Activated T-cell treated with anti-CD3 and anti-CD28 coated beads for 4 hours (primary cell): ENCODE data around the gene TJP1.

Source experiments
- DNase-seq: peaks from one replicate; pipeline ENCODE4 v3.0.0-alpha.2; 2020

TJP1 gene

GRCh38 chr15:29822100-29822683 lies at the start of gene TJP1:
TSS of gene TJP1 (minus strand) at chr15:29822468. CDS start at chr15:29822028, 440 bp downstream.
- DNase-seq: no peak

- DNase-seq: no peak
Observed at GRCh38 chr15:29871401-29871800, 49.1 kb upstream of the TJP1 start.

GRCh38 chr15:29870495-29871151 lies 48.4 kb upstream of the TJP1 start:
- DNase-seq: no peak

- no peak for DNase-seq
Observed at GRCh38 chr15:29867241-29868000, 45.2 kb upstream of the TJP1 start.

- no peak for DNase-seq
Observed at GRCh38 chr15:29866337-29866736, 44.1 kb upstream of the TJP1 start.

- DNase-seq: no peak
Observed at GRCh38 chr15:29864501-29864900, 42.2 kb upstream of the TJP1 start.

GRCh38 chr15:29863438-29863837 lies 41.2 kb upstream of the TJP1 start:
- no peak for DNase-seq

- DNase-seq: no peak
Observed at GRCh38 chr15:29862271-29862670, 40.0 kb upstream of the TJP1 start.

- no peak for DNase-seq
Observed at GRCh38 chr15:29860872-29861271, 38.6 kb upstream of the TJP1 start.

- no peak for DNase-seq
Observed at GRCh38 chr15:29859973-29860715, 37.9 kb upstream of the TJP1 start.

- no peak for DNase-seq
Observed at GRCh38 chr15:29859293-29859692, 37.0 kb upstream of the TJP1 start.

- no peak for DNase-seq
Observed at GRCh38 chr15:29857221-29857789, 35.0 kb upstream of the TJP1 start.

GRCh38 chr15:29854413-29854812 lies 32.1 kb upstream of the TJP1 start:
- no peak for DNase-seq

- DNase-seq: no peak
Observed at GRCh38 chr15:29853211-29853987, 31.1 kb upstream of the TJP1 start.

- DNase-seq: no peak
Observed at GRCh38 chr15:29852201-29852600, 29.9 kb upstream of the TJP1 start.

- DNase-seq: no peak
Observed at GRCh38 chr15:29849716-29850115, 27.4 kb upstream of the TJP1 start.

- no peak for DNase-seq
Observed at GRCh38 chr15:29849218-29849617, 26.9 kb upstream of the TJP1 start.

GRCh38 chr15:29844290-29844903 lies 22.1 kb upstream of the TJP1 start:
- no peak for DNase-seq

GRCh38 chr15:29842290-29842689 lies 20.0 kb upstream of the TJP1 start:
- DNase-seq: no peak

- DNase-seq: no peak
Observed at GRCh38 chr15:29840926-29841325, 18.7 kb upstream of the TJP1 start.

- DNase-seq: no peak
Observed at GRCh38 chr15:29840054-29840453, 17.8 kb upstream of the TJP1 start.
